Cardiac septum (tissue), 1 donor: ENCODE results near the gene POMC. TPM values are rescaled to one million over a fixed set of nuclear protein-coding genes. Genes with fewer than 3 reads are reported as not detected.

ENCODE experiments used
- total RNA-seq: library from RNA; stranded (reverse); fragmentation: NEBNext Ultra II Directional; extraction: Animal tissue kit (Norgen Biotek cat#: 25700); gene quantifications from one replicate; pipeline ENCODE4 v1.2.1, GENCODE V29; 2021
- donor health status: DM: no; HTN: no; CAD: no.

POMC gene
- total RNA-seq, 1 donor from 2014 or later = 3.1 TPM

Other genes with a start within 250 kb of the POMC start
- 15.4 TPM for gene ADCY3, start 248.3 kb downstream of the POMC start, total RNA-seq
- gene DNAJC27, start 196.6 kb downstream of the POMC start, total RNA-seq = 11.2 TPM
- 8.9 TPM for gene EFR3B, start 126.5 kb downstream of the POMC start, total RNA-seq
- gene DNMT3A, start 173.3 kb upstream of the POMC start, total RNA-seq = 24.9 TPM